Myocyte (in vitro differentiated cells): ENCODE results near the gene BATF. TPM values are rescaled to one million over a fixed set of nuclear protein-coding genes. Genes with fewer than 3 reads are reported as not detected.
"Not testable (repeated sequence)": the region's sequence is repeated elsewhere in the genome, so short reads cannot be mapped to it uniquely, and the experiment has no call there.

Experiments used
- DNase-seq: peaks from one replicate; pipeline ENCODE4 v3.0.0-alpha.2; 2012; ENCODE audit warnings: low read depth
- polyA plus RNA-seq: library from polyadenylated mRNA; unstranded; fragments of >200 nt; gene quantifications from one replicate; pipeline ENCODE4 v1.2.1, GENCODE V29; 2012; ENCODE audit warnings: missing spikeins
- total RNA-seq: library from RNA; depleted of rRNA; stranded (reverse); fragments of >200 nt; gene quantifications from 2 replicates; pipeline ENCODE4 v1.2.3, GENCODE V29; 2014

BATF gene, protein sequence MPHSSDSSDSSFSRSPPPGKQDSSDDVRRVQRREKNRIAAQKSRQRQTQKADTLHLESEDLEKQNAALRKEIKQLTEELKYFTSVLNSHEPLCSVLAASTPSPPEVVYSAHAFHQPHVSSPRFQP
- total RNA-seq: not detected in 2 replicates
- not detected for polyA plus RNA-seq

DNA sequence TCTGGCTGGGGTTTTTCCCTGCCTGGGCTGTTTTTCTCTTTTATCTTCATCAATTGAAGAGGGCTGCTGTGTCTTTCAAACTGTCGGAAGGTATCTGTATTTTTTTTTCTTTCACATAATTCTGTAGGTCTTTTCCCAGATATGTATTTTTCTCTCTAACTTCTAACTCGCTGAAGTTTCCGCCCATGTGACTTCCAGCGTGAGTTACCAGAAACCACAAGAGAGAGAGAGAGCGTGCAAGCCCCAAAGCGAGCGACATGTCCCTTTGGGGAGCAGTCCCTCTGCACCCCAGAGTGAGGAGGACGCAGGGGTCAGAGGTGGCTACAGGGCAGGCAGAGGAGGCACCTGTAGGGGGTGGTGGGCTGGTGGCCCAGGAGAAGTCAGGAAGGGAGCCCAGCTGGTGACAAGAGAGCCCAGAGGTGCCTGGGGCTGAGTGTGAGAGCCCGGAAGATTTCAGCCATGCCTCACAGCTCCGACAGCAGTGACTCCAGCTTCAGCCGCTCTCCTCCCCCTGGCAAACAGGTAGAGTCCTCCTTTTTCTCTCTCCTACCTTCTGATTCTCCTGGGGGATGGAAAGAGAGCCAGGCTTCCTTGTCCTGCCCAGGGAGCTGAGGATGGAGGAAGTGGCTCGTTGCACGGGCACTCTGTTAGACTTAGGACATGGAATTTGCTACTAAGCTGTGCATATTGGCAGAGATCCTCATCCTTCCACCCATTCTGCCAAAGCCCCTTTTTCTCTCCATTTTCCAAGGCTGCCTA, at the start of gene BATF:
TSS of gene BATF (plus strand) at position 246 of the 759 bp plus-strand sequence. CDS start at position 460, 214 bp downstream.
- no peak for DNase-seq

DNA sequence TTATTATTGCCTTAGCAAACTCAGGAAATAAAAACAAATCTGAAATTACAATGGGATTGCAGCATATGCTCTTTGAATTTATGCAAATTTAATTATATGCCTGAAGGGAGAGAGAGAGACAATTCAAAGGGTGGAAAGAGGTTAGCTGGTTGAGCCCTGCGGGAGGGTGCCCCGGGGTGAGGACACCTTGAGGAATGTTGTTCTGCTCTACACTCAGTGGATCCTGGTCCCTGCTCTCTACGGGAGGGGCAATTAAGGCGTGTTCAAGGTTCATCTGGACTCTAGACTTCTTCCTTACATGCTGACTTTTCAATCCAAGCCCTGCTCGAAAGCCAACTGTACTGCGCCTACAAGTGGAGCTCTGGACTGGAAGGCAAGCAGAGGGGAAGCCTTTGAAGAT, 48.1 kb upstream of the BATF start:
- DNase-seq: not testable (repeated sequence)

DNA sequence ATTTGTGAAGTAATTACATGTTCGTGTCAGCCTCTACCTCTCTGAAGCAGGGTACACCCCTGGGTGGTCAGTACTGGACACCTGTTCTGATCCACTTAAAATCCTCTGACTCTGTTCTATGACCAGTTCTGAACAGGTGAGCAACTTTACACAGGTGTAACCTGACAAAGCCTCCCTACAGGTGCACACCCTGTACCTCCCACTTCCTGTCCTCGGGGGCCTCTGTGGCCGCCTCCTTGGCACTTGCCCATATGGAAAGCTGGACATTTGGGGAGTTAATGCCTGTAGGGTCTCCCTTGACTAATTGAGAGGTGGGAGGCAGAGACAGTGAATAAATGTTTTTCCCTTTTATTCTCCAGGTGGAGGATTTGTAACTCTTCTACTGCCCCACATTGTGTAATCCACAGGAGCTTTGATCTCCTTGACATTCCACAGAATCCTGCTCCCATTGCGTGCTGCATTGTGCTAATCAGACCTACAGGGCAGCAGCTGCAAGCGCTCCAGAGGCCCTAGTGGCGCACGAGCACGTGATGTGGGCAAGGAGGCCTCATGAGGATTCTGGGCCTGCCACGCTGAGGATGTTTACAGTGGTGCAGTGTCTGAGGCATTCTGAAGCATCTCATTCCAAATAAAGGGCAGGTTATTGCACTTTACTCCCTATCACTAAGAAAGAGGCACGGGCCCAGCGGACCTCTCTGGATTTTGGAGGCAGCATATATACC, 45.8 kb upstream of the BATF start:
- peak; percentile 53 for DNase-seq

DNA sequence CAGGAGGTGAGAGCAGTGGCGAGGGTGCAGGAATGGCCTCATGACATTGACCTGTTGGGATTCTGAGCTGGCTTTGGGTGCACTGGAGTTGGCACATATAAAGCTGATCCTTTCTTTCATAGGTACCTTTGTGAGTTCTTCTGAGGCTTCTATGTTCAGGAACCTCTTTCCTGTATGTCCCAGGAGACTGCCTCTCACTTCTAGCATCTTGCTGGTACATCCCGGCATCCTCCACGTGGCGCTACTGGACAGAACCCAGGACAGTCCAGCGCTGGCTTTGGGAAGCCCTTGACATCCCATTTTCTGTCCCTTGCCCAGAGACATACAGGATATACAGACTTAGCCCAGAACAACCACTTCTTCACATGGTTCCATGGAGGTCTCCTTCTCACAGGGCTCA, 44.4 kb upstream of the BATF start:
- DNase-seq: no peak

DNA sequence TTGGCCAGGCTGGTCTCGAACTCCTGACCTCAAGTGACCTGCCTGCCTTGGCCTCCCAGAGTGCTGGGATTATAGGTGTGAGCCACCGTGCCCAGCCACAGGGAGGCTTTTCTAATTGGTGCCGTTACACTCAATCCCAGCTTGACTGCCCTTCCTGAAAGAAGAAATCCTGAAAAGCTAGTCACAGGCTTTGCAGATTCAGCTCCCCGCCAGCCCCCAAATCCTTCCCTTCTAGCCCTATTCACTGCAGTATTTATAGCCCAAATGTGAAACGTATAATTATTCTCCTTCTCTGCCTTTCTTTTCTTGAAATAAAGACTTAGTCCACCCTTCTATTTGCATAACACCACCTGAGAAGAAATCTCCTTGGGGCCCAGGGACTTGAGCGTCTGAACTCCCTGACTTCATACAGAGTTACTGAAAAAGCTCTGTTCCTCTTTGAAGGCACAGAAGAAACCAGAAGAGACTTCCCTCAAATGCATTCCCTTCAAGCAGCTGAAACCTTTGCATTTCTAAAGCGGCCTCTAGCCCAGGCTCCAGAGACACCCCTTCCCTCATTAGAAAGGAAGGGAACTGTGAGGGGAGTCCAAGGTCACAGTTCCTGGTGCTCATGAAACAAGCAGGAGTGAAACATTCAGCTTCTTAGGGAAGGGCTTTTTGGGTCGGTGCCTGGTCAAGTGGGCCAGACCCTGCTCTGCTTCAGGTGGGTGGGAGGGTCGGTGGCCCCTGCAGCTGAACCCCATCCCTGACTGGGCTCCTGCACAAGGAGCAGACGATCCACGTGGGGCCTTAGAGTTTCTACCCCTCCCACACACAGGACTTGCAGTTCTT, 42.3 kb upstream of the BATF start:
- no peak for DNase-seq

DNA sequence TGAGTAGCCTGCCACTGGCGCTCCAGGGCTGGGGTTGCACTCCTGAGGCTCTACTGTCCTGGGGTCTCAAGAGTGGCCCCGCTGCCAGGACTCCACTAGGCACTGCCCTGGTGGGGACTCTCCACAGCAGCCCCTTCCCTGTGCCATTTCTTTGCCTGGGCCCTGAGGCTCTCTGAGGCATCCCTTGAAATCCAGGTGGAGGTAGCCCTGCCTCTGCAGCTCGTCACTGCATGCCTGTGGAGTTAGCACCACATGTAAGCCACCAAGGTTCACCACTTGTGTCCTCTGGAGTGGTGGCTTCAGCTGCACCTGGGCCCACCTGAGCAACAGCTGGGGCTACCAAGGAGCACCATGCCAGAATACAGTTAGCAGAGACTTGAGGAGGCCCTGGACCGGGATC, 39.9 kb upstream of the BATF start:
- DNase-seq: no peak

DNA sequence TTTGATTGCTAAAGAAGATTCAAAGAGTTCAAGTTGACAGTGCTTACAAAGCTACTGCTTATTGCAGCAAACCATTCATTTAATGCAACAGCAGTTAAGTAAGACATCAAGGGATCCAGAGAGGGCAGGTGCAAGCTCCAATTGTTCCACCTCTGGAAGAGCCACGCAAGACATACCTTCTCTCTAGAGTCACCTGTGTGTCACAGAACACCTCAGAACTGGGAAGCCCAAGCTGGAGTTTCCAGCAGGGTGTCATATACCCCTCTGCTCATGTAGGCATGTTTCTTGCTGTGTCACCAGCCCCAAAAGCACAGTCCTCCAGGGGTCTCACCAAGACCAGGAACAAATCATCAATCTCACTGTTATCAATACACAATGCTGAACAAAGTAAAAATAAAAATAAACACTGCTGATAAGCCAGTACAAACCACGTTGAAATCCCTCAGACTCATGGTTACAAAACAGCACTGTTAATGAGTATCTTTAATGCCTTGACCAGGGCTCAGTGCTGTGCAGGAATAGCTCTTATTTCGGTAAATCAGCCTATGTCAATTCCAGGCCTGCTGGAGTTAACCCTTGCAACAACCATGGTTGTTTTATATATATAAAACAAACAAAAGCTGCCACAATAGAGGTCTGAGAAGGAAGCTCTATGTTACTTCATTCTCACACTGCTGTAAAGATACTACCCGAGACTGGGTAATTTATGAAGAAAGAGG, 37.4 kb upstream of the BATF start:
- DNase-seq: no peak

DNA sequence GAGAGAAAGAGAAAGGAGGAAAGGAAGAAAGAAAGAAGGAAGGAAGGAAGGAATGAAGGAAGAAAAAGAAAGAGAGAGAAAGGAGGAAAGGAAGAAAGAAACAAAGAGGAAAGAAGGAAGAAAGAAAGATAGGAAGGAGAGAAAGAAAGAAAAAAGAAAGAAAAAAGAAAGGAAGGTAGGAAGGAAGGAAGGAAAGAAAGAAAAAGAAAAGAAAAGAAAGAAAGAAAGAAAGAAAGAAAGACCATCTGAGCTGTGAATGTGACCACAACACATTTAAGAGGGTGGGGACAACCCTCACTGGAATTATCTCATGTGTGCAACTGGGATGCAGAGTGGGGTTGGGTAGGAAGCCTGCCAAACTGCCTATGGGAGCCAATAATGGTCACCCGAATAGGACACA, 36.0 kb upstream of the BATF start:
- DNase-seq: no peak

DNA sequence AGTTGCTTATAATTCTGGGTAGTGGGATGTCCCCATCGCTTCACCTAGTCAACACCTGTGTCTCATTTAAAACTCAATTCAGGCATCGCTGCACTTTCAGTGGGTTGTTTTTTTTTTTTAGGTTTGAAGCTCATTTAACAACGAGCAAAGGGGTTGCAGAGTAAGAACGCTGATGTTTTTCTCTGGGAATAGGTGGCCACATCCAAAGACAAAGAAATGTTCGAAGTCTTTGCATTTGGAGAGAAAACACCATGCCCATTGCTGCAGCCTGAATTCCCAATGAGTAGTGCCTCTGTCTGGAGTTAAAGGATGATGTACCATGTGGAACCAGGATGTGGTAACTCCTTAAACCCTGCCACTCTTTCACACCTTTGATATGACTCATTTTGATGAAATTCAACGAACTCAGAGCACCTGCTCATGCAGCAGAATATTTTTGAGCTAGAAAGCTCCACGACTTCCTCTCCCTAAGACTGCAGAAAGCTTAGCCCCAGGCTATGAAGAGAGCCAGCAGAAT, 35.1 kb upstream of the BATF start:
- DNase-seq: no peak

DNA sequence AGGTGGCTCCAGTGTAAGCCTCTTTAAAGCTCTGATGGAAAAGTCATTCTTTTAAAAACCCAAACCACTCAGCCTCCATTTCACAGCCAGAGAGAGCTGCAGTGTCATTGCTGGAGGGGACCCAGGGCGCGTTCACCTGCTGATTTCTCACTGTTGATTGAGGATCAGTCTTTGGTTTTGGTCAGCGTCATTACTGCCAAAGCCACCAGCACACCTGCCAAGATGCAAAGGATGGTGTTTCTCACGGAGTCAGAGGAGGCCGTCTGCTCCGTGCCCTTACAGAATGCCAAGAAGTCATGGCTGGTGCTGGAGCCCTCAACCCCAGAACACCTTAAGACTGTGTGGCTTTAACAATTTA, 32.8 kb upstream of the BATF start:
- DNase-seq: no peak

DNA sequence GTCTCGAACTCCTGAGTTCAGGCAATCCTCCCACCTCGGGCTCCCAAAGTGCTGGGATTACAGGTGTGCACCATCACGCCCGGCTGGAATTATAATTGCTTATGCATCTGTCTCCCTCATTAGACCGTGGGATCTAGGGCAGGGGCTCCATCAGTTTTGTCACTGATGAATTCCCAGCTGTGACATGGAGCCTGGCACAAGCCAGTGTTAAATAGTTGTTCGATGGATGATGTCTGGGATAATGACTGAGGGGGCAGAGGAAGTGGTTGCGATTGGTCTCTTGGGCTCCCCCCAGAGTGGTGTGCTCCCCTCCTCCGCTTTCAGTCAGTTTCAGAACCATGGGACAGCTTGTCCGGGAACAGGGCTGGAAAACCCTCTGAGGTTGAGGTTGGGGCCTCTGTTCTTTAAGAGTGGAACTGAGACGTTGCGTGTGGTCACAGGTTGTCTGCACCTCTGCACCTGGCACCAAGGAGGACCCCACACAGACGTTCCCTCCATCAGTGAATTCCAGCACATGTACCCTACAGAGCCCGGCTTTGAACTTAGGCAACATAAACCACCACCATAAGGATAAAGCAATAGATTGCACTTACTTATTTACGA, 30.8 kb upstream of the BATF start:
- DNase-seq: no peak

DNA sequence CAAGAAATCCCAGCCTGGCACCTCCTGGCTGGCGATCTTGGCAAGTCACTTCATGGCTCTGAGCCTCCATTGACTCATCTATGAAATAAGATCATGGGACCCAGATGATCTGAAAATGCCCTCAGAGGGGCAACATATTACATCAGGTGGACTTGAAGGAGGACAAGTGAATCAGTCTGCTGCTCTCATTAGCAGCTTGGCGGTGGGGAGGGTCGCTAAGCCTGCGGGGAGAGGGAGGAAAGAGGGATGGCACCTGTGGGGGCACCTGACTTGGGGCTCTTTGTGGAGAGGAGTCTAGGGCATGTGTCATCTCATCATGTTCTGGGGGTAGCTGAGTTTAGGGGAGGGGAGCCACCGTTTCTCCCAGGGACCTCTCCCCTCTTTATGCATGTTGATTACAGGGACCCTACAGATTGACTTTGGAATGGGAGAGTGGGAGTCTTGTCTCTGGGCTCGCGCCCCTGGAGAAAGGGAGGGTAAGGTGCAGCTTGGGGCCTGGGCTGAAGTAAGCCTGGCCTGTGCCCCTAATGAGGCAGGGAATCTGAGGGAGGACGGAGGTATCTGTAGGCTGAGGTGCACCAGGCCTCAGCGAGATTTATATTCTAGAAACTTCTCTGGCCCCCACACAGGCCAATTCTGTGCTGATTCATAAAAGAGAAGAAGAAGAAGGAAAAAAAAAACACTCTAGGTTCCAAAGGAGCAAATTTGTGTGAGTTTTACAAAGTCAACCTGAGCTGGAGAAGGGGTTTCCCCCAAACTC, 29.3 kb upstream of the BATF start:
- DNase-seq: no peak

DNA sequence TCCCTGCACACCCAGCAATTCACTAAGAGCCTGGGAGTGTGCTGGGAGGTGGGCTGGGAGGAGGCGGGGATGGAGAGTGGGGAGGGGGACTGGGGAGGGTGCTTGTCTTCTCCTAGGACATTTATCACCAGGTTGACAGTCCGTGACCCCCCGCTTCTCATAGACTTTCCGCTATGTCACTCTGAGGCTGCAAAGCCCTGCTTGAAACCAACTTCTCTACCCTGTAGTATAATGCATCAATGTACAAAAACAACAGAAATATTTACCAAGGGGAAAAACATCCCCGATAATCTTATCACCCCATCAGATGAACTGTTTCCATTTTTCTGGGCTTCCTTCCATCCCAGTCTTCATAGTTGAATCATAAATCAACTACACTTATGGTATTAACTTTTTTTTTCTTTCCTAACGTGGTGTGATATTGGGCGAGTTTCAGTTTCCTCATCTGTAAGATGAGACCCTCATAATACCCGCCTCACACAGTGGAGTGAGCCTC, 28.6 kb upstream of the BATF start:
- no peak for DNase-seq

DNA sequence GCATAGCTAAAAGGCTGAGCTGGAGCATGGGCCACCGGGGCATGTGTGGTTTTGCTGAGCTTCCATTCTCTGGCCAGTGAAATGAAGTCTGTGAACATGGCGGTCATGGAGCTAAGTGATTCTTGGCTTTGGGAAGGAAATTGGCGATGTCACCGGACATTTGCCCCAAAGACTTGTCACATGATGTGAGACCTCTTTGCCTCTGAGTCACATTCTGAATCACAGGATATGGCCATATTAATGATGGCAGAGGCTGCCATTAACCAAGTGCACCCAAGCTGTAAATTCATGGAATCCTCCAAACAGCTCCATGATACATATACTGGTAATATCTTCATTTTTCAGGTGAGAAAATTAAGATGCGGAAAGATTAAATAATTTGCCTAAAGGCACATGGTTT, 27.4 kb upstream of the BATF start:
- DNase-seq: no peak

DNA sequence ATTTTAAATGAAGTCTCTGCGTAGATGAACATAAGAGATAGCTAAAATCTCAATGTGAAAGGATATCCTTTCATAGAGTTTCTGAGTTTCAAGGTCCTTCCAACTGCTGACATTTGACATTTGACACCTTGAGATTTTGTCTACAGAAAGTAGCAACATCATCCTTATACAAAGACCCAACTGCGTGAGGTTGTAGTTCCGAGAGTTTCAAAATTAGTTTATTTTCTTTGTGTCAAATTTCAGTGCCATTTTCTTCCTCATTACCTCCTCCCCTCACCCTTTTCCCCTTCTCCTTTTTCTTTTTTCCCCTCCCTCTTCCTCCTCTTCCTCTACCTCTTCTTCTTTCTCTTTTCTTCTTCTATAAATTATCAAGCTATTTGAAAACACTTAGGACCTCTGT, 26.9 kb upstream of the BATF start:
- DNase-seq: no peak

DNA sequence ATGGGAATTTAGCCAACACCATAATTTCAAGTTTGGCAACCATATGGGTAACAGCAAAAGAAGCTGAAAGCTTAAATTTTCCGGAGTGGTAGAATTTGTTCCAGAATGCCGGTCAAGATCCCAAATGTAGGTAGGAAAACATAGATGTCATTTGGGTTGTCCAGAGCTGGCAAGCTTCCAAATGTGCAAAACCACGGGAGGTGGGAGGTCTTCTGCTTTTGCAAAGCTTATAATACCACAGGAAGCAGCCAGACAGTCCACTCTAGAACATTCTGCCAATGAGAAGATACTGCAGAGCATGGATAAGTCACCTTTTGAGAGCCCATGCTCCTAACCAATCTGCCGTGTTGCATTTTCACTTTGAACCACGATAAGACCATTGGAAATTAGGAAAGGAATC, 26.4 kb upstream of the BATF start:
- no peak for DNase-seq

DNA sequence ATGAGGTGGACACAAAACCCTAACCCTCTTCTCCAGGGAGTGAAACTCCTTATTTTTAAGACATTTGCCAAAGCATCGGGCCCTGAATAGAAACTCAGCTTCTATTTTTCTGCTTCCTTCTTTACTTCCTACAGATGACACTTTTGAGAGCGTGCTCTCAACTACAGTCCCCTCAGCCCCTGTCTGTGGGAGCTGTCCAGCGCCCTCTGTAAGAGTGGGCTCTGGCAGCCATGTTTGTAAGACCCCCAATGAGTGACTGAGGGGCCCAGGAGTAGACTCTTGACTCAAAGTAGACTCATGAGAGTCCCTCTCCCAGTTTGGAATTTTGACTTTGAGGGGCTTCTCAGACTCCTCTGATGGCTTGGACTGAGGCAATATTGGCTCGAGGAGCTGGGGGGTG, 25.5 kb upstream of the BATF start:
- no peak for DNase-seq

DNA sequence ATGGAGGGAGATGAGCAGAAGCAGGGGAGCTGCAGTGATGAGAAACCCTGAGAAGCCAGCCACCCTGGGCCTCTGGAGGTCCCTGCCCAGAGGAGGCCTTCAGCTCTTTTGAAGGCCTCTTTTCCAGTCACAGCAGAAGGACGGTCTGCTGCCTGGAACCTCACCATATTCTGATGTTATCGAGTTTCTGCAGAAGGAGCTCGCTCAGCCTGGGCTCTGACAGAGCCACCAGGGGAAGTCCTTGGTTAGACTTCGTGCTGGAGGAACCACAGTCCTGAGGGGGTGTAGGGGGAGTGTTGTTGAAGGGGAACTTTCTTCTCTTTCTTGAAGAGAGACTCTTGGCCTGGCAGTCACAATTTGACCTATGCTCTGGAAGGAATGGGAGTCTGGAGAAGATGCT, 25.1 kb upstream of the BATF start:
- DNase-seq: no peak

DNA sequence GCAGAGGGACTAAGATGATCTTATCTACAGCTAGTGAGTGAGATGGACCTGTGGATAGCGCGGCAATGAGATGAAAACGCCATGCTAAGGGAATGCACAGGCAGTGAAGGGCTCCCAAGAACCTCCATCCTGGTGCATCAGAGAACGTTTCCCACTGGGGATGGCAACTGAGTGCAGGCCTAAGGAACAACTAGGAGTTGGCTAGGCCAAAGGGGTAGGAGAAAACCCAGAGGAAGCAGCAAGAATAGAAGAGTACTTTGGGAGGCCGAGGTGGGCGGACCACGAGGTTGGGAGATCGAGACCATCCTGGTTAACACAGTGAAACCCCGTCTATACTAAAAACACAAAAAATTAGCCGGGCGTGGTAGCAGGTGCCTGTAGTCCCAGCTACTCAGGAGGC, 24.6 kb upstream of the BATF start:
- DNase-seq: no peak
